Erythroblast (primary cell): Measurements from ENCODE around the gene SCLT1.

ENCODE experiments used
- GATA1 ChIP-seq: IDR thresholded peaks from 2 replicates; pipeline ENCODE4 v1.6.1; 2011; ENCODE audit warnings: low read depth, mild to moderate bottlenecking, control low read depth, low read length, moderate library complexity
- POLR2A ChIP-seq: IDR thresholded peaks from 2 replicates; pipeline ENCODE4 v1.6.1; 2011; ENCODE audit warnings: mild to moderate bottlenecking, low read length

- no peak for TF ChIP-seq POLR2A
- no peak for TF ChIP-seq GATA1
Observed at GRCh38 chr4:129136433-129136832, 43.1 kb upstream of the SCLT1 start.
